PFSK-1 (cell line): ENCODE data around the gene PSMA8.

Source experiments
- FOXP2 ChIP-seq: optimal IDR thresholded peaks from 2 replicates; pipeline ENCODE3; 2011; ENCODE audit warnings: borderline replicate concordance, control low read depth, inconsistent platforms; ENCODE audit not compliant: insufficient read depth; ENCODE audit errors: extremely low read length, extremely low read depth
- POLR2AphosphoS5 ChIP-seq: IDR thresholded peaks from 2 replicates; pipeline ENCODE4 v1.6.1; 2012; ENCODE audit warnings: low read depth, mild to moderate bottlenecking, control low read depth, low read length, moderate library complexity
- SIN3A ChIP-seq: IDR thresholded peaks from 2 replicates; pipeline ENCODE4 v1.6.1; 2012; ENCODE audit warnings: mild to moderate bottlenecking, low read length, moderate library complexity, borderline replicate concordance; ENCODE audit not compliant: insufficient read depth
- TAF1 ChIP-seq: IDR thresholded peaks from 2 replicates; pipeline ENCODE4 v1.6.1; 2012; ENCODE audit warnings: low read length, control low read depth, borderline replicate concordance; ENCODE audit not compliant: insufficient read depth
- TF ChIP-seq, protein P1 (sequence below), 2 experiments: IDR thresholded peaks; 2 replicates each; pipeline versions ENCODE4 v1.6.1 to v1.8.0; 2011 to 2012; ENCODE audit warnings: low read depth in 2 of 2, low read length in 2 of 2, control low read depth in 1 of 2, inconsistent platforms in 1 of 2, mild to moderate bottlenecking in 1 of 2, moderate library complexity in 1 of 2; ENCODE audit not compliant: insufficient read depth in 1 of 2

Gene PSMA8

DNA sequence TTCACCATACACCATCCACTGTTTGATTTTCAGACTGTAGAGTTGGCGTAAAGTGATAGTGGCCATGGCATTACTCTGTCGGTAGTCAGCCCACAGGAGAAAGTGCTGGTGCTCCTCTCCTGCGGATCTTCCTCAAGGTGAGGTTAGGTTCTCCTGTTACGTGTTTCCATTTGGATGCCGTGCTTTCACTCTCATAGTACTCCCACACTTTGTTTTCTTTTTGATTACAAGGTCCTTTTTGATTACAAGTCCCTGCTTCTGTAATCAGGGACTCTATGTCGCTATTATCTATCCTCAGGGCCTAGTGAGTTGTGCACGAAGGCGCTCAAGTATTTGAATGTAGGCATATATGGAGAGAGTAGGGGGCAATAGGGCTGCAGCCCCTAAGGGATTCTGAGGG is 96.8 kb downstream of the PSMA8 start:
- TF ChIP-seq SIN3A, result no peak
- TF ChIP-seq, protein P1, sequence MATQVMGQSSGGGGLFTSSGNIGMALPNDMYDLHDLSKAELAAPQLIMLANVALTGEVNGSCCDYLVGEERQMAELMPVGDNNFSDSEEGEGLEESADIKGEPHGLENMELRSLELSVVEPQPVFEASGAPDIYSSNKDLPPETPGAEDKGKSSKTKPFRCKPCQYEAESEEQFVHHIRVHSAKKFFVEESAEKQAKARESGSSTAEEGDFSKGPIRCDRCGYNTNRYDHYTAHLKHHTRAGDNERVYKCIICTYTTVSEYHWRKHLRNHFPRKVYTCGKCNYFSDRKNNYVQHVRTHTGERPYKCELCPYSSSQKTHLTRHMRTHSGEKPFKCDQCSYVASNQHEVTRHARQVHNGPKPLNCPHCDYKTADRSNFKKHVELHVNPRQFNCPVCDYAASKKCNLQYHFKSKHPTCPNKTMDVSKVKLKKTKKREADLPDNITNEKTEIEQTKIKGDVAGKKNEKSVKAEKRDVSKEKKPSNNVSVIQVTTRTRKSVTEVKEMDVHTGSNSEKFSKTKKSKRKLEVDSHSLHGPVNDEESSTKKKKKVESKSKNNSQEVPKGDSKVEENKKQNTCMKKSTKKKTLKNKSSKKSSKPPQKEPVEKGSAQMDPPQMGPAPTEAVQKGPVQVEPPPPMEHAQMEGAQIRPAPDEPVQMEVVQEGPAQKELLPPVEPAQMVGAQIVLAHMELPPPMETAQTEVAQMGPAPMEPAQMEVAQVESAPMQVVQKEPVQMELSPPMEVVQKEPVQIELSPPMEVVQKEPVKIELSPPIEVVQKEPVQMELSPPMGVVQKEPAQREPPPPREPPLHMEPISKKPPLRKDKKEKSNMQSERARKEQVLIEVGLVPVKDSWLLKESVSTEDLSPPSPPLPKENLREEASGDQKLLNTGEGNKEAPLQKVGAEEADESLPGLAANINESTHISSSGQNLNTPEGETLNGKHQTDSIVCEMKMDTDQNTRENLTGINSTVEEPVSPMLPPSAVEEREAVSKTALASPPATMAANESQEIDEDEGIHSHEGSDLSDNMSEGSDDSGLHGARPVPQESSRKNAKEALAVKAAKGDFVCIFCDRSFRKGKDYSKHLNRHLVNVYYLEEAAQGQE (IDR thresholded peaks at IDR 0.05; ENCODE audit: insufficient read depth in 1 of 2, low read depth in 2 of 2, low read length in 2 of 2), result no peak
- TF ChIP-seq FOXP2, result no peak
- no peak for TF ChIP-seq POLR2AphosphoS5
- no peak for TF ChIP-seq TAF1

DNA sequence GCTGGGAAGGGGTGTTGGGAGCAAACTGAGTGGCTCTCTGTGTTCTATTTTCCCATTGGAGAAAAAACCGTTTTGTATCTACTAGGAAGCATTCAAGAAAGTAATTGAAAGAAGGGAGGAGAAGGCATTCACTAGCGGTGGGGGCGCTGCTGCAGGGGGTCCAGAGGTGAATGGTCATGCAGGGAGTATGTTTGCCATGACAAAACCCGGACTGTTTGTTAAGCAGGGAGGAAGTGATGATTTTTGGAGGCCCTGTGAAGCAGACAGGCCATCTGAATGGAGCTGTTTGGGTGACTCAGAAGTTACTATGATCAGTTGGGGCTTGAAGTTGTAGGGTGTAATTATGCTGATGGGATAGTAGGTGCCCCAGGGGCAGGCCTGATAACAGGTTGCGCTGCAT is 99.5 kb downstream of the PSMA8 start:
- TF ChIP-seq, protein P1 (IDR thresholded peaks at IDR 0.05; ENCODE audit: insufficient read depth in 1 of 2, low read depth in 2 of 2, low read length in 2 of 2), result no peak
- TF ChIP-seq POLR2AphosphoS5 (no peak), SIN3A (no peak), FOXP2 (no peak), TAF1 (no peak)
